T1000 (cell line): ENCODE results near the gene EFCAB13.

Experiments used
- DNase-seq: peaks from one replicate; lab custom pipeline; 2025; ENCODE audit warnings: mixed read lengths; lab: John Stamatoyannopoulos, UW

EFCAB13 gene, protein sequence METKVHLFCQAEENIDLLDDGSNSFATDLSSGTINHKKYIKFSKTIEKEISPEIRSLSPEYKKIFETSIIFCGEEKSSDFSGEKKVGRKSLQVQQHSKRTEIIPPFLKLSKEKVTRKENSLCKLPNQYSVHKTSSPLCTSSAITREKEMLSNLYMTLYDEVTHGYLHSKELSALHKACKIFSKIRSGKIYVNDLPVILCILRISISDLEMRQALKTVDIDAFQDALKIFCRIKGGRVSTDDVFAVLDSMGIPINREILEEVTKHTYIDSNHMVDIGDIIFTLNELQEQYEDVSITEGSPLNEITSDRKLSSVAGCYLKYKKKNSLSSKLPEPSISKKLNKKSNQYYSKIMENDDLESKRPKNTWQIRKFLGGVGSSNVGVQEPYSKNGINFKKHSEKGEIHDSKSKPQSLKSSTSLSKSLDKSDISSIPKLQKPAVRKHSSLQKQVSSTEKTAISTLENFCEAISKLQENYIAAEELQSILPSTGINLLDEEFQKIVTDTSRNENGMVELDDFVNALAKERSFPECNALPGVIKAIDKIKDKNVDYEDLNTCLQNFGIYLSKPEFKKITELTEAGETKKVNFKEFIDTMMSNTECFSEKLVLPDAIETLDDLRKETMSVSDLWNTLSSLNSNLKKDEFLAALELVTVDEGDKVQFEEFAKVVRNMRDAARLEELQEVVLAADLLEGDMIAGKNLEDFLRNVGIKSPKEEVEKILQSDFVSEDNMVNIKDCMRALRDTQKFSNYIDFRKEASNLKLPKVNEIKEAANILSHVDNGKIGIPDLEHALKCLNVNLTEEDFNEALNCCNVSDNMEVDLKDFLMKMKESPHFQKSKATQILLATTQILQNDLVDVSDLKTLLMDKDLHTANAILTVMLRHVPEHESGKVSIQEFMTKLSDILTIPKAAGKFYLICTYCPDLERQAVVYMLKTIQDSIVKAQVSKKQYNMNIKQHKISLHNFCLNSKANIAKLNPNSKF

DNA sequence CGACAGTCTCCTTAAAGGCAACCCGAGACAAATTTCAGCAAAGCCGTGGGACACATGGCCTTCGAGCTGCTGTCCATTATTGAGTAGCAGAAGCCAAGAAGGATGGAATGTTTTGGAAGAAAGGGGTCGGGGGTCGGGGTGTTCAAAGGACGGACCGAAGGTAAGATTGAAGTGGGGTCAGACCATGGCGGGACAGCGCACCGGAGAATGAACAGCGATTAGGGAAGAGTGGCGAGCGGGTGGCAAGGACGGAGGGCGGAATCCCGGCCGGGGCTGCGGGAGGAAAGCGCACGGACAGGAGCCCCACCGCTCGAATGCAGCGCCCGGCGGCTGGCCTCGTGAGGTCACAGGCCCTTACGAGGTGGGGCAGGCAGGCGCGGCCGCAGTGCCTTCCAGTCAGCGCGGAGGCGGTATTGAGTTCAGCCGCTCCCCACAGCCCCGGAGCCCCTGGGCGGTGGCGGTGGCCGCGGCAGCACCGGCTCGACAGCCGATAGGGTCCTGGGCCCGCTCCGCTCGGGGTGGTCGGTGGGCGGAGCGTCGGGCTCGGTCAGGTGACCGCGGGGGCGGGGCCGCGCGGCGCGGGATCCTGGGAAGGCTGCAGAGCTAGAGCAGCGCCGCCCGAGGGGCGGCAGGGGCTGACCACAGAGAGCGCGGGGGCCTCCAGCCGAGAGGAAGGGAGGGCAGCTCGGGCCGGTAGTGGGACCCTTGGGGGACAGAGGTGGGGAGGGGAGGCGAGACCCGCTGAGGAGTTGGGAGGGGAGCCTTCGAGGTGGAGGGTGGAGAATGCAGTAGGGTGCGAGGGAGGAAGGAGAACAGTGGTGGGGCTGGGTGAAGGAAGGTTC lies at the start of gene EFCAB13:
TSS of gene EFCAB13 (plus strand) at position 574 of the 842 bp plus-strand sequence. CDS start 4,399 bp downstream, outside the sequence.
- DNase-seq = peak; percentile 89

DNA sequence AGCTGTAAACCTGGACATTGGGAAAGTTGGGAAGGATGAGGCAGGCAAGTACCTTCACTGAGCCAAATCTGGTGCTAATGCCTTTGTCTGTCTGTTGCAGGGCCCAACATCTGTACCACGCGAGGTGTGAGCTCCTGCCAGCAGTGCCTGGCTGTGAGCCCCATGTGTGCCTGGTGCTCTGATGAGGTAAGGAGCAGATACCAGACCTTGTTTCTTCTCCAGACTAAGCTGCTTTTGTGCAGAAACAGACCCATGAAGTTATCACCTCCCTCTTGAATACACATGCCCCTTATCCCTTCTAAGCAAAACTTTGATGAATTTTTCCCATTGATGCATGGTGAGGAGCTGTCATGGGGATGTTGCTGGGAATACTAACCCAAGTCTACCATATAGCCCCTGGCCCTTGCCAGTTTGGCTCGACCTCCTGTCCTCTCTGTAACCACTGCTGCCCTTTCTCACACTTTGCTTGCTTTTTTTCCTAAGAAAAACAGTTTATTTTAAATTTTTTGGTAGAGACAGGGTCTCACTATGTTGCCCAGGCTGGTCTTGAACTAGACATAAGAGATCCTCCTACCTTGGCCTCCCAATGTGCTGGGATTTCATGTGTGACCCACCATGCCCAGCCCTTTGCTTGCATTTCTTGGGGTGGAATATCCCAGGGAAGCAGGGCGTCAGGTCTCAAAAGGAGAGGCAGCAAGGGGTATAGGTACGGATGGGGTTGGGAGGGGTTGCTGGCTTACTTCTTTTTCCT lies 49.3 kb upstream of the EFCAB13 start:
- DNase-seq = no peak

DNA sequence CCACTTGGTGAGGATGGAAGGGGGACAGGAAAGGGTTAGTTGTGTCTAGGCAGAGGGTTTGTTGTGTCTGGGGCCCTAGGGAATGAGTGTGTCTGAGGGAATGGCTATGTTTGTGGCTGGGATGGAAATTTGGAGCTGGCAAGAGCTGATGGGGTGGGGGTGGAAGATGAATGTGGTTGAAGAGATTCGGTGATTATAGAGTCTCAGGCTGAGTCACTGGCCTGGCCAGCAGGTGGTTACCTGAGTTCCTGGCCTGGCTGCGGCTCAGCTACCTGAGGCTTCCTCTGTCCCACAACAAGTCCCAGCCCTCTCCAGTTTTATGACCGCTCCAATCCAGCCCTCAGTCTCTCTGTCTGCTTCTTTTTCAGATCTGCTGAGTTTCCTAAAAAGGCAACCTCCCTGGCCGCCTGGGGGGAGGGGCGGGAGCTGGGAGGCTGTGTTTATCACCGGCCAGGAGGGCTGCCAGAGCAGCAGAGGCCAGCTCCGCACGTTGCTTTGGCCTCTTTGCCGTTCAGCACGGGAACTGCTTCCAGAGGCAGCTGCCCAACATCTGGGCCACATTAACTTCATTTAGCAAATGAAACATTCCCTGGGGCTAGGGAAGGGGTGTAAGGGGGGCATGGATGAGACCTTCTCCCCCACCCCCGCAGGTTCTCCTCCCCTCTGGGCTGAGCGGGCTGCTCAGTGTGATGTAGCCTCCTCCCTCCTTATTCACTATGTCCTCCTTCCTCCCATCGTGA lies 48.3 kb upstream of the EFCAB13 start:
- DNase-seq = peak; percentile 13

DNA sequence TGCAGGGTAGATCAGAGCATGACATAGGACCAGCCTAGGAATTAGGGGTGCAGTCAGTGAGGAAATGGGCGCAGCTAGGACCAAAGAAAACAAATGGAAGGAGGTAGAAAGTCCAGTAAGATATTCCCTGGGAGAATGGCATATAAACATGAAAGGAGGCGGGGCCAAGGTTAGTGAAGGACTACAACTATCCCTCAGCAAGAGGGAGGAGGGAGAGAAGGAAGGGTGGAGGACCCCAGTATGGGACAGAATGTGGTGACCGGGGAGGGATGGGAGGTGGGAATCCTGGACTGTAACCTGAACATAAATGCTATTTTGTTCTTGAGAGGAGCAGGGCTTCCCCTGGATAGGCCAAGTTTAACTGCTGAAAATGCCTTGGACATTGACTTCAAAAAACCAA lies 47.3 kb upstream of the EFCAB13 start:
- no peak for DNase-seq

DNA sequence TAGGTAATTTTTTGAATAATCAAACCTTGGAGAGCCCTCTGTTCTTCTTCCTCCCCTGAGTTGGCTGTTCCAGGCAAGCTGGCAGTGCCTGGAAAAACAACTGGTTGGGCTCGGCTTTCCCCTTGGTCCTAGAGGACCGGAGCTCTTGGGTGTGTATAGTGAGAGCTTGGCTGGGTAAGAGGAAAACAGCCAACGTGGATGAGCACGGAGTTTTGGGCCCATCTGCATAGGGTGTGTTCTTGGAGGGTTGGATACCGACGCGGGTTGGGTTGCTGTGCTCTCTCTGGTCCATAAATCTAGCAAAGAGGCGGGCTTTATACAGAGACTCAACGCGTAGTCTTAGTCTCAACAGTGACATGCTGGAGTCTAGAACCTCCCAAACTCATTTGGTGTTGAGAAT lies 46.9 kb upstream of the EFCAB13 start:
- no peak for DNase-seq

GRCh38 chr17:47277921-47278320 lies 45.8 kb upstream of the EFCAB13 start:
- no peak for DNase-seq

DNA sequence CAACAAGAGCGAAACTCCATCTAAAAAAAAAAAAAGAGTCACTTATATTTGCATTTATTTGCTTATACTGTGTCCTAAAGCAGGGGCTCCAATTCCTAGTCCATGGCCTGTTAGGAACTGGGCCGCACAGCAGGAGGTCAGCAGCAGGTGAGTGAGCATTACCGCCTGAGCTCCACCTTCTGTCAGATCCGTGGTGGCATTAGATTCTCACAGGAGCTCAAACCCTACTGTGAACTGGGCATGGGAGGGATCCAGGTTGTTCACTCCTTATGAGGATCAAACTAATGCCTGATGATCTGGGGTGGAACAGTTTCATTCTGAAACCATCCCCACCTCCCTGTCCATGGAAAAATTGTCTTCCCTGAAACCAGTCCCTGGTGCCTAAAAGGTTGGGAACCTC lies 45.2 kb upstream of the EFCAB13 start:
- DNase-seq = no peak

DNA sequence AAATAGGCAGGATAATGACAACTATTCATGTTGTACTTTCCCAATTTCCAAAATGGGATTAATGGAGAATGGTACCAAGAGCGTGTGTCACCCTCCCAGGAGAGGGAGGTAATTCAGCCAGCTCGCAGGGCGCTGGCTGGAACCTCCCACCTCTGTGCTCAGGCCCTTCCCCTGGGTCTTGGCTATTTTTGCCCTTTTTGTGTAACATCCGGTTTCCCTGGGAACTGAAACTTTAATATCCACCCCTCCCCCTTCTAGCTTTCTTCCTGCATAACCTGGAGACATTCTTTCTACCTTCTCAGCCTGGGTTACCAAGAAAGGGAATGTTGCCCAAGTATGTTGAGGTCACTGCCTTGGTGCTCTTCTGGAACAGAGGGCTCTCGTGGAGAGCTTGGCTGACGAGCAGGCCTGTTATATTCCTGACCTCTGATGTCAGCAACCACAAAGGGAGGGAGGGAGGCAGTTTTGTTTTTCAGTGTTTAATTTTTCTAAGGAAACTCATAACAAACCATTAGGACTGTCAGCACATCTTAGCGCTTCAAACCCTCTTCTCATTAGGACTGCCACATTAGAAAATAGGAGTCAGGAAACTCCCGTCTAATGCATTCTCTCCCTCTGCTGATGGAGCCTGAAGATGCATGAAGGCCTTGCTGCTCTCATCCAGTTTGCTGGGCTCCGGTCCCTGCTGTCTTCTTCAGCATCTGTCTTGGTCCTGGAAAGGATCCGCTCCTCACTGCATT lies 44.5 kb upstream of the EFCAB13 start:
- peak; percentile 82 for DNase-seq

GRCh38 chr17:47280072-47280811 lies 43.5 kb upstream of the EFCAB13 start:
- DNase-seq = peak; percentile 32

- no peak for DNase-seq
Observed at GRCh38 chr17:47281216-47281615, 42.5 kb upstream of the EFCAB13 start.

DNA sequence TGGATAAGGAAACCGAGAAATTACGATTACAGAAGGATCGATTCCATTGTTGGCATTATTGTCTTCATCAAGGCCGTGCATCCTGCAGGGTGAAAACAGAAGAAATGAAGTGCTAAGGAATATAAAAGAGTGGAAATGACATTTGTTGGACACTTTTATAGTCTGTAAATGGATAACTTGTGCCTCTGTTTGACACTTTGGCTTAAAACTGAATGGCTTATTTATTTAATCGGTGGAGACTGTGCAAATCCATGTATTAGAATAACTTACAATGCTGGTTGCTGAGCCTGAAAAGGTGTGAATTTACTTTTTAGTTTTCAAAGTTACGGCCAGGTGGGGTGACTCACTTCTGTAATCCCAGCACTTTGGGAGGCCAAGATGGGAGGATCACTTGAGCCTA lies 38.8 kb upstream of the EFCAB13 start:
- DNase-seq = no peak

DNA sequence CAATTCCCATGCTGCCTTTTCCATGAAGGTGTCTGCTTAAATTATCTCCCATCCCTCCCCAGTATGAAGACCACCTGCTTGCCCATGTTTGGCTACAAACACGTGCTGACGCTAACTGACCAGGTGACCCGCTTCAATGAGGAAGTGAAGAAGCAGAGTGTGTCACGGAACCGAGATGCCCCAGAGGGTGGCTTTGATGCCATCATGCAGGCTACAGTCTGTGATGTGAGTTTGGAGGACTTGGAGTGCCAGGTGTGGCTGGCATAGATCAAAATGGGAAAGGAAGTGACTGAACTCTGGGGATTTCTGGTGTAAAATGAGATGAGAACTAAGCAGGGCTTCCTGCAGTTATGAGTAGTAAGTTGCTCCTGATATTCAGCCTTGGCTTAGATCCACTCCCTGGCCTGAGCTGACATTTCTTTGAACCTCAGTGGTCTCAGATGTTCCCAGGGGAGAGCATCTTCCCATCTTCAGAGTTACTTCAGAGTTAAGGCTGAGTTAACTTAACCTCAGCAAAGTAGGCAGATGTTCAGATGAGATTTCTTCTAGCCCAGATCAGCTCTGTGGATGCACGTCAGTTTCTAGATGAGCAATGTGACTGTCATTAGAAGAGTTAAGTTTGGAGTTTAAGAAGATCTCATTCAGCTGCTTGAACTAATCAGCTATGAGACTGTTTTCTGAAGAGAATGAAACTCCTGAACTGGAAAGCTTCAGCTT lies 37.4 kb upstream of the EFCAB13 start:
- DNase-seq = no peak

GRCh38 chr17:47287068-47287467 lies 36.7 kb upstream of the EFCAB13 start:
- no peak for DNase-seq

GRCh38 chr17:47287639-47288038 lies 36.1 kb upstream of the EFCAB13 start:
- no peak for DNase-seq

DNA sequence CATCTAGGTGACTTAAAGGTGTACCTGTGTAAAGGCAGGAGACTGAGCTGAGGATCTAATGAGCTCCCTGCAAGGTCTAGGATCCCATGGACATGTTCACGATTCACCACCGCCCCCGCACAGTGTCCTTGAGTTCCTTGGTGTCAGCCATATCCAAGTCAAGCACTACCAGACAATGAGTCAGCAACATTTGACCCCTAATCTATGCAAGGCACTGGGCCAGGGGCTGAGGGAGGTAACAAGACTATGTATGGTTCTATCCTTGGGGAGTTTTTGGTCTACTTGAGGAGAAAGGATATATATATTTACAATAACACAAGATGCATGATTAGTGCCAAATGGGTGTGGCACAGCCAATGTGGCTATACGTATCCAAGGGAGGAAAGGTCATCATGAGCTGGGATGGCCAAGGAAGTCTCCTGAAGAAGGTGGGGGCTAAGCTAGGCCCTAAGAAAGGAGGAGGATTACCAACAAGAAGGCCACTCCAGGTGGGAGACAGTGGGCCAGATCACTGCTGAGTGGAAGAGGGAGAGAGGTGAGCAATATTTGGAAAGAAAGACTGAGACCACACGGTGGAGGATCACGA lies 35.1 kb upstream of the EFCAB13 start:
- DNase-seq = no peak

DNA sequence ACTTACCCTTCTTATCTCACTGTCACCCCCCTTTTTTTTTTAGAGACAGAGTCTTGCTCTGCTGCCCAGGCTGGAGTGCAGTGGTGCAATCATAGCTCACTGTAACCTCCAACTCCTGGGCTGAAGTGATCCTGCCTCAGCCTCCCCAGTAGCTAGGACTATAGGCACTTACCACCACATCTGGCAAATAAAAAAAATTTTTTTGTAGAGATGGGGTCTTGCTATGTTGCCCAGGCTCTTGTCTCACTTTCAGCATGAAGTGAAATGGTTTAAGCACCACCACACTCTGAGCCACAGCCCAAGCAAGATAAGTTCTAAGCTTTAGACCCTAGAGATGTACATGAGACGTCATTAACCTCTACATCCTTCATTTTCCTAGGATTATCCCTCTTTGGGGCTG lies 34.5 kb upstream of the EFCAB13 start:
- no peak for DNase-seq

- no peak for DNase-seq
Observed at GRCh38 chr17:47290870-47291241, 32.9 kb upstream of the EFCAB13 start.

DNA sequence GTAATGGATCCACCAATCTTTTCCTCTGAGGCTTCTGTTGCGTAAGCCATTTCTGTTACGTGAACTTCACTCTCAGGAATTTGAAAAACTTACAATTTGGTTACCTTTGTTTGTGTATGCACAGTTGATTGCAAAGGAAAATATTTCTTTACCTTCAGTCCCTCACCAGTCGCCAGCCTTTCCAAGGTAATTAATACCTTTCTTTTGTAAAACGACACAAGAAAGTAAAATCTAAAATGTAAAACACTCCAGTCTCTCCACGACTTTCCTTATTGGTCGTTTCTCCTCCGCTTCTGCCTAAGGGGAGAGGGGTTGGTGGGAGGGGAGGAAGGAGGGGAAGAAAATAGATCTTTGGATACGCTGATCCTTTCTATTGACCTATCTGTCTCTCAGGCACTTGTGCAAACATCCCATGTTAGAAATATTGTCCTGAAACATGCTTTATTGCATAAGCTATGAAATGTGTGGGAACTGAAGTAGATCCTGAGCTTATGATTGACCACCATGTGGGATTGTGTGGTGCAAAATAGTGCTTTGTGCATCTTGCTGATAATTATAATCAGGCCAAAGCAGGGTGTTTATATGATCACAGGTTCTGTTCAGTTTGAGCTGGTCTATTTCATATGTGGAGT lies 32.4 kb upstream of the EFCAB13 start:
- DNase-seq = no peak
